Measurements from ENCODE around the gene PRKCQ.

Gene PRKCQ

GRCh38 chr10:6395606-6396005 lies 184.5 kb downstream of the PRKCQ start:
- H3K4me1 ChIP-seq = no peaks in the 10 kb centered on the region
- H3K27me3 ChIP-seq = no peaks in the 10 kb centered on the region
- no peaks in the 10 kb centered on the region for H3K9me3 ChIP-seq
- DNase-seq = no peak
- no peak for TF ChIP-seq CTCF (IDR thresholded peaks at IDR 0.05; ENCODE audit: low read depth, low read length)
- no peak overlapping the region for H3K4me3 ChIP-seq (ENCODE audit: low read depth, low read length)
- no peaks in the 10 kb centered on the region for H3K36me3 ChIP-seq

GRCh38 chr10:6394084-6394483 lies 186.0 kb downstream of the PRKCQ start:
- H3K36me3 ChIP-seq = no peaks in the 10 kb centered on the region
- TF ChIP-seq CTCF (IDR thresholded peaks at IDR 0.05; ENCODE audit: low read depth, low read length) = no peak

GRCh38 chr10:6393168-6393567 lies 186.9 kb downstream of the PRKCQ start:
- no peaks in the 10 kb centered on the region for H3K27me3 ChIP-seq
- no peak for DNase-seq
- H3K9me3 ChIP-seq = no peaks in the 10 kb centered on the region
- no peaks in the 10 kb centered on the region for H3K36me3 ChIP-seq
- no peak overlapping the region for H3K4me3 ChIP-seq (ENCODE audit: low read depth, low read length)
- TF ChIP-seq CTCF (IDR thresholded peaks at IDR 0.05; ENCODE audit: low read depth, low read length) = no peak
- no peaks in the 10 kb centered on the region for H3K4me1 ChIP-seq

More at GRCh38 chr10:6394084-6394483, 186.0 kb downstream of the PRKCQ start:
- DNase-seq = no peak
- Histone ChIP-seq H3K27me3 (no peaks in the 10 kb centered on the region), H3K4me1 (no peaks in the 10 kb centered on the region), H3K4me3 (ENCODE audit: low read depth, low read length) (no peak overlapping the region), H3K9me3 (no peaks in the 10 kb centered on the region)

- TF ChIP-seq CTCF (IDR thresholded peaks at IDR 0.05; ENCODE audit: low read depth, low read length) = no peak
- Histone ChIP-seq H3K4me1 (no peaks in the 10 kb centered on the region), H3K4me3 (ENCODE audit: low read depth, low read length) (no peak overlapping the region), H3K9me3 (no peaks in the 10 kb centered on the region), H3K27me3 (no peaks in the 10 kb centered on the region), H3K36me3 (no peaks in the 10 kb centered on the region)
- no peak for DNase-seq
These were observed 189.7 kb downstream of the PRKCQ start for GRCh38 chr10:6390213-6390845.

GRCh38 chr10:6388261-6388893 lies 191.7 kb downstream of the PRKCQ start:
- Histone ChIP-seq H3K9me3 (no peaks in the 10 kb centered on the region), H3K4me1 (no peaks in the 10 kb centered on the region), H3K36me3 (no peaks in the 10 kb centered on the region), H3K27me3 (no peaks in the 10 kb centered on the region), H3K4me3 (ENCODE audit: low read depth, low read length) (no peak overlapping the region)
- no peak for TF ChIP-seq CTCF (IDR thresholded peaks at IDR 0.05; ENCODE audit: low read depth, low read length)
- DNase-seq = no peak

GRCh38 chr10:6386960-6387359 lies 193.1 kb downstream of the PRKCQ start:
- no peaks in the 10 kb centered on the region for H3K4me1 ChIP-seq
- H3K9me3 ChIP-seq = no peaks in the 10 kb centered on the region
- DNase-seq = no peak
- TF ChIP-seq CTCF (IDR thresholded peaks at IDR 0.05; ENCODE audit: low read depth, low read length) = no peak
- H3K36me3 ChIP-seq = no peaks in the 10 kb centered on the region
- H3K4me3 ChIP-seq (ENCODE audit: low read depth, low read length) = no peak overlapping the region
- H3K27me3 ChIP-seq = no peaks in the 10 kb centered on the region
